Uterus (tissue), 4 donors: ENCODE results near the gene PAQR4. TPM values are rescaled to one million over a fixed set of nuclear protein-coding genes. Genes with fewer than 3 reads are reported as not detected.
"Not testable (repeated sequence)": the region's sequence is repeated elsewhere in the genome, so short reads cannot be mapped to it uniquely, and the experiment has no call there.

ENCODE experiments used
- DNase-seq, 2 donors: peaks; one replicate each; pipeline ENCODE4 v3.0.0-alpha.2; 2019 to 2020
- H3K27ac ChIP-seq, 2 donors: fragments of 200-600 bp; sonication (generic); 1 replicate in 1 of 2; 2 replicates in 1 of 2; pipeline ENCODE4 v1.5.1; 2016 to 2018
- H3K27me3 ChIP-seq, 2 donors: fragments of 200-600 bp; sonication (generic); one replicate each; pipeline ENCODE4 v1.5.1; 2018 to 2019; ENCODE audit warnings: control low read depth in 1 of 2
- H3K36me3 ChIP-seq, 2 donors: fragments of 200-600 bp; sonication (generic); one replicate each; pipeline ENCODE4 v1.5.1; 2019; ENCODE audit warnings: control low read depth in 1 of 2
- H3K4me1 ChIP-seq, 2 donors: fragments of 200-600 bp; sonication (generic); one replicate each; pipeline ENCODE4 v1.5.1; 2018 to 2019; ENCODE audit warnings: control low read depth in 1 of 2
- H3K4me3 ChIP-seq, 2 donors: fragments of 200-600 bp; sonication (generic); 1 replicate in 1 of 2; 2 replicates in 1 of 2; pipeline ENCODE4 v1.5.1; 2018 to 2019; ENCODE audit warnings: mild to moderate bottlenecking in 1 of 2
- H3K9me3 ChIP-seq, 2 donors: fragments of 200-600 bp; sonication (generic); one replicate each; pipeline ENCODE4 v1.5.1; 2019; ENCODE audit warnings: control low read depth in 1 of 2
- CTCF ChIP-seq, 4 experiments: fragments of 200-600 bp in 2 of 4; fragments of 450-650 bp in 2 of 4; sonication (generic) in 2 of 4; IDR thresholded peaks; one replicate each; pipeline ENCODE4 v1.5.1; 2016 to 2019; ENCODE audit warnings: antibody characterized with exemption in 4 of 4, mild to moderate bottlenecking in 2 of 4, moderate library complexity in 1 of 4
- POLR2A ChIP-seq, 2 donors: fragments of 450-650 bp; IDR thresholded peaks; one replicate each; pipeline ENCODE4 v1.6.1; 2016; ENCODE audit warnings: antibody characterized with exemption in 2 of 2, mild to moderate bottlenecking in 1 of 2, moderate library complexity in 1 of 2
- intact Hi-C: fragments of 100-400 bp; cut with DNase I; formaldehyde crosslinking; loops from one replicate; pipeline ENCODE4 v1.15.1; 2023; ENCODE audit warnings: low total_unique reads
- total RNA-seq, 4 donors: library from RNA; depleted of rRNA in 3 of 4; stranded (reverse); fragments of >200 nt in 3 of 4; gene quantifications; one replicate each; pipeline versions ENCODE4 v1.1.0 to v1.2.4, GENCODE V29; 2014 to 2023
- donor health status: DM: yes; HTN: yes; CAD: no.

Gene PAQR4
- total RNA-seq, 4 donors from 2014 or later = 0.26 to 4.8 (median 2.5) TPM

- no peak for TF ChIP-seq CTCF (IDR thresholded peaks at IDR 0.05)
- no peak for TF ChIP-seq POLR2A (IDR thresholded peaks at IDR 0.05)
- DNase-seq = no peak
- no peak overlapping the region for H3K27ac ChIP-seq
- H3K9me3 ChIP-seq = no peaks in the 10 kb centered on the region
- intact Hi-C loops = no loop called here
- no peaks in the 10 kb centered on the region for H3K4me1 ChIP-seq
- H3K4me3 ChIP-seq = no peak overlapping the region
- H3K27me3 ChIP-seq = no peaks in the 10 kb centered on the region
- H3K36me3 ChIP-seq = no peaks in the 10 kb centered on the region
Measured at GRCh38 chr16:2936436-2937011, 32.6 kb upstream of the PAQR4 start.

- no peak overlapping the region for H3K4me3 ChIP-seq
- no peak overlapping the region for H3K27ac ChIP-seq
- no peaks in the 10 kb centered on the region for H3K27me3 ChIP-seq
- intact Hi-C loops = no loop called here
- H3K4me1 ChIP-seq = no peaks in the 10 kb centered on the region
- no peaks in the 10 kb centered on the region for H3K36me3 ChIP-seq
- TF ChIP-seq POLR2A (IDR thresholded peaks at IDR 0.05) = no peak
- no peaks in the 10 kb centered on the region for H3K9me3 ChIP-seq
- DNase-seq = no peak
Measured at GRCh38 chr16:2937170-2937569, 32.0 kb upstream of the PAQR4 start.

GRCh38 chr16:2938206-2938605 is 30.9 kb upstream of the PAQR4 start:
- intact Hi-C loops = no loop called here
- Histone ChIP-seq H3K9me3 (no peaks in the 10 kb centered on the region), H3K4me1 (no peaks in the 10 kb centered on the region), H3K27me3 (no peaks in the 10 kb centered on the region), H3K36me3 (no peaks in the 10 kb centered on the region), H3K27ac (no peak overlapping the region), H3K4me3 (no peak overlapping the region)
- no peak for DNase-seq
- TF ChIP-seq POLR2A (IDR thresholded peaks at IDR 0.05) (no peak), CTCF (IDR thresholded peaks at IDR 0.05) (no peak)

GRCh38 chr16:2939968-2940367 is 29.2 kb upstream of the PAQR4 start:
- H3K27ac ChIP-seq = no peak overlapping the region
- no peak for TF ChIP-seq POLR2A (IDR thresholded peaks at IDR 0.05)
- TF ChIP-seq CTCF (IDR thresholded peaks at IDR 0.05) = no peak
- no peaks in the 10 kb centered on the region for H3K36me3 ChIP-seq
- DNase-seq = no peak
- no peaks in the 10 kb centered on the region for H3K9me3 ChIP-seq
- H3K4me3 ChIP-seq = no peak overlapping the region
- H3K27me3 ChIP-seq = no peaks in the 10 kb centered on the region
- no peaks in the 10 kb centered on the region for H3K4me1 ChIP-seq
- intact Hi-C loops = no loop called here

GRCh38 chr16:2942045-2942444 is 27.1 kb upstream of the PAQR4 start:
- Histone ChIP-seq H3K27me3 (no peaks in the 10 kb centered on the region), H3K36me3 (no peaks in the 10 kb centered on the region), H3K9me3 (no peaks in the 10 kb centered on the region), H3K27ac (no peak overlapping the region), H3K4me3 (no peak overlapping the region), H3K4me1 (no peaks in the 10 kb centered on the region)
- no peak for DNase-seq
- TF ChIP-seq CTCF (IDR thresholded peaks at IDR 0.05) = no peak
- TF ChIP-seq POLR2A (IDR thresholded peaks at IDR 0.05) = no peak
- intact Hi-C loops = no loop called here

GRCh38 chr16:2943716-2944115 is 25.4 kb upstream of the PAQR4 start:
- H3K36me3 ChIP-seq, intact Hi-C loops: not testable (repeated sequence)

More at GRCh38 chr16:2943716-2944115, 25.4 kb upstream of the PAQR4 start:
- not testable (repeated sequence) for H3K27me3 ChIP-seq, H3K4me1 ChIP-seq, DNase-seq, H3K4me3 ChIP-seq, H3K9me3 ChIP-seq, H3K27ac ChIP-seq
